ENCODE measurements around the gene ARHGAP6.

GRCh38 chrX:11109968-11110367 is 555.8 kb downstream of the ARHGAP6 start:
- TF ChIP-seq CTCF (IDR thresholded peaks at IDR 0.05; ENCODE audit: low read depth, low read length), result no peak
- TF ChIP-seq MYC (IDR thresholded peaks at IDR 0.05; ENCODE audit: low read depth, low read length), result no peak
- TF ChIP-seq POLR2A (IDR thresholded peaks at IDR 0.05; ENCODE audit: extremely low read depth, insufficient read length), result no peak
- TF ChIP-seq, protein P1, sequence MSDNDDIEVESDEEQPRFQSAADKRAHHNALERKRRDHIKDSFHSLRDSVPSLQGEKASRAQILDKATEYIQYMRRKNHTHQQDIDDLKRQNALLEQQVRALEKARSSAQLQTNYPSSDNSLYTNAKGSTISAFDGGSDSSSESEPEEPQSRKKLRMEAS (IDR thresholded peaks at IDR 0.05; ENCODE audit: low read depth, low read length), result no peak
